AG04449 (cell line): ENCODE measurements around the gene PCDHB13.
"Not testable (repeated sequence)": the region's sequence is repeated elsewhere in the genome, so short reads cannot be mapped to it uniquely, and the experiment has no call there.

Experiments
- CTCF ChIA-PET: fragments of 350-600 bp; formaldehyde crosslinking; extraction: SDS; loops from one replicate; lab custom pipeline; 2021; ENCODE audit warnings: antibody characterized with exemption; lab: Yijun Ruan, JAX
- POLR2A ChIA-PET: fragments of 400-600, 350-600 bp; formaldehyde crosslinking; extraction: SDS; loops from one replicate; lab custom pipeline; 2020; ENCODE audit warnings: antibody characterized with exemption, inconsistent platforms; lab: Yijun Ruan, JAX
- DNase-seq: peaks from one replicate; pipeline ENCODE4 v3.0.0-alpha.2; 2010; ENCODE audit warnings: low read depth, low spot score
- H3K4me3 ChIP-seq: 2 replicates; pipeline ENCODE4 v1.5.1; 2011; ENCODE audit warnings: low read depth, mild to moderate bottlenecking, control low read depth, low read length
- CTCF ChIP-seq: IDR thresholded peaks from one replicate; pipeline ENCODE4 v1.5.1; 2011; ENCODE audit warnings: mild to moderate bottlenecking, moderate library complexity, low read length, control low read depth, inconsistent platforms; ENCODE audit not compliant: insufficient read depth; ENCODE audit errors: missing control alignments

Gene PCDHB13

GRCh38 chr5:141199359-141200235, 14.1 kb upstream of the PCDHB13 start, which contains the start of gene PCDHB11:
TSS of gene PCDHB11 (plus strand) at chr5:141199627. CDS start at chr5:141199775, 148 bp downstream.
- POLR2A ChIA-PET: interaction anchor here (0.6 kb wide), 1 partner anchor 393 kb away, joined by 4 read pairs; no protein-coding TSS in a partner anchor
- no peak within 1 kb of the TSS for H3K4me3 ChIP-seq
- CTCF ChIA-PET: interaction anchor here (0.6 to 2.3 kb wide), 6 partner anchors 9 to 365 kb away, joined by 3 to 15 read pairs (median 3); partner anchors contain the start of genes PCDHB12 and PCDHB8
- no peak for TF ChIP-seq CTCF
- DNase-seq: no peak

GRCh38 chr5:141201126-141201525, 12.6 kb upstream of the PCDHB13 start:
- DNase-seq, POLR2A ChIA-PET, H3K4me3 ChIP-seq, CTCF ChIA-PET: not testable (repeated sequence)

DNA sequence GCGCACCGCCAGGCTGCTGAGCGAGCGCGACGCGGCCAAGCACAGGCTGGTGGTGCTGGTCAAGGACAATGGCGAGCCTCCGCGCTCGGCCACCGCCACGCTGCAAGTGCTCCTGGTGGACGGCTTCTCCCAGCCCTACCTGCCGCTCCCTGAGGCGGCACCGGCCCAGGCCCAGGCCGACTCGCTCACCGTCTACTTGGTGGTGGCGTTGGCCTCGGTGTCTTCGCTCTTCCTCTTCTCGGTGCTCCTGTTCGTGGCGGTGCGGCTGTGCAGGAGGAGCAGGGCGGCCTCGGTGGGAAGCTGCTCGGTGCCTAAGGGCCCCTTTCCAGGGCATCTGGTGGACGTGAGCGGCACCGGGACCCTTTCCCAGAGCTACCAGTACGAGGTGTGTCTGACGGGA, 12.1 kb upstream of the PCDHB13 start:
- POLR2A ChIA-PET, CTCF ChIA-PET, H3K4me3 ChIP-seq, DNase-seq: not testable (repeated sequence)

DNA sequence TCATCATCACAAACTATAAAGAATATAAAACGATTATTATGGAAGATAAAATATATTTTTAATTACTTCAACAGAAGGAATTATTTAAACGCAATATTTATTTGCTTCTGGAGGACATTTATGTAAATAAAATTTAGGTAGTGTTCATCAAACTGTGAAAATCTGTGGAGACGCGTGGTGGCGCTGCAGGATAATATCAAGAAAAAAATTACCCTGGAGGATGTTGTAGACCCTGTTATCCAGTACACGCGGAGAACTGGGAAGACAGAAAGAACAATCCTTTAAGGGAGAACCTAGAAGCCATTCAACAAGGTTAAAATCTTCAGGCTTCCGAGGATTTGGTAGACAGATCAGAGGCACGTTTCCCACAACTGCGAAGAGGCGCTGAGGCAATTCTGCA, 5.2 kb upstream of the PCDHB13 start, which contains the start of gene PCDHB12:
PCDHB12 (plus strand) TSS at position 242 of the 400 bp plus-strand sequence. CDS start 189 bp downstream, outside the sequence.
- DNase-seq: no peak

DNA sequence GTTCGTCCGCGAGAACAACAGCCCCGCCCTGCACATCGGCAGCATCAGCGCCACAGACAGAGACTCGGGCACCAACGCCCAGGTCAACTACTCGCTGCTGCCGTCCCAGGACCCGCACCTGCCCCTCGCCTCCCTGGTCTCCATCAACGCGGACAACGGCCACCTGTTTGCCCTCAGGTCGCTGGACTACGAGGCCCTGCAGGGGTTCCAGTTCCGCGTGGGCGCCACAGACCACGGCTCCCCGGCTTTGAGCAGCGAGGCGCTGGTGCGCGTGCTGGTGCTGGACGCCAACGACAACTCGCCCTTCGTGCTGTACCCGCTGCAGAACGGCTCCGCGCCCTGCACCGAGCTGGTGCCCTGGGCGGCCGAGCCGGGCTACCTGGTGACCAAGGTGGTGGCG, 3.4 kb upstream of the PCDHB13 start:
- CTCF ChIA-PET, POLR2A ChIA-PET, DNase-seq: not testable (repeated sequence)

More for the DNA sequence above, 5.2 kb upstream of the PCDHB13 start, which contains the start of gene PCDHB12:
- H3K4me3 ChIP-seq: no peak within 1 kb of the TSS; the same call in 1 of the 2 replicates
- ChIA-PET CTCF (interaction anchor here (0.6 to 2.8 kb wide), 10 partner anchors 9 to 359 kb away, joined by 3 to 26 read pairs (median 3); partner anchors contain the start of genes PCDHB11, PCDHB14, PCDHB8 and PCDHB9), POLR2A (no interaction called here)
- no peak for TF ChIP-seq CTCF

GRCh38 chr5:141210849-141211248, 2.9 kb upstream of the PCDHB13 start:
- POLR2A ChIA-PET, DNase-seq, CTCF ChIA-PET, H3K4me3 ChIP-seq: not testable (repeated sequence)

More for the DNA sequence above, 3.4 kb upstream of the PCDHB13 start:
- not testable (repeated sequence) for H3K4me3 ChIP-seq

GRCh38 chr5:141214583-141214982, 864 bp downstream of the PCDHB13 start:
- POLR2A ChIA-PET, H3K4me3 ChIP-seq, DNase-seq, CTCF ChIA-PET: not testable (repeated sequence)

GRCh38 chr5:141215504-141215903, 1.8 kb downstream of the PCDHB13 start:
- CTCF ChIA-PET, POLR2A ChIA-PET, H3K4me3 ChIP-seq, DNase-seq: not testable (repeated sequence)

DNA sequence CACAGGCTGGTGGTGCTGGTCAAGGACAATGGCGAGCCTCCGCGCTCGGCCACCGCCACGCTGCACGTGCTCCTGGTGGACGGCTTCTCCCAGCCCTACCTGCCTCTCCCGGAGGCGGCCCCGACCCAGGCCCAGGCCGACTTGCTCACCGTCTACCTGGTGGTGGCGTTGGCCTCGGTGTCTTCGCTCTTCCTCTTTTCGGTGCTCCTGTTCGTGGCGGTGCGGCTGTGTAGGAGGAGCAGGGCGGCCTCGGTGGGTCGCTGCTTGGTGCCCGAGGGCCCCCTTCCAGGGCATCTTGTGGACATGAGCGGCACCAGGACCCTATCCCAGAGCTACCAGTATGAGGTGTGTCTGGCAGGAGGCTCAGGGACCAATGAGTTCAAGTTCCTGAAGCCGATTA, 2.3 kb downstream of the PCDHB13 start:
- H3K4me3 ChIP-seq, DNase-seq, POLR2A ChIA-PET, CTCF ChIA-PET: not testable (repeated sequence)
